K562 (cell line): ENCODE measurements around the gene SERTAD1. TPM values are rescaled to one million over a fixed set of nuclear protein-coding genes. Genes with fewer than 3 reads are reported as not detected.

Experiments
- ARID1B ChIP-seq: fragments of 450-650 bp; IDR thresholded peaks from 2 replicates; pipeline ENCODE4 v1.6.1; 2016; ENCODE audit warnings: antibody characterized with exemption, mild to moderate bottlenecking, inconsistent platforms
- BACH1 ChIP-seq: fragments of 200-800 bp; sonication (Bioruptor generic); IDR thresholded peaks from 2 replicates; pipeline ENCODE4 v1.6.1; 2016; ENCODE audit warnings: missing genetic modification characterization, missing compliant biosample characterization
- BRD4 ChIP-seq: fragments of 200-600 bp; sonication (generic); IDR thresholded peaks from 2 replicates; pipeline ENCODE4 v1.6.1; 2017; ENCODE audit warnings: inconsistent platforms
- CBFB ChIP-seq: sonication (generic); formaldehyde crosslinking; IDR thresholded peaks from 2 replicates; pipeline ENCODE4 v1.4.0; 2020; ENCODE audit warnings: mild to moderate bottlenecking, missing genetic modification reagents
- EWSR1 ChIP-seq: fragments of 450-650 bp; IDR thresholded peaks from 2 replicates; pipeline ENCODE4 v1.6.1; 2018; ENCODE audit warnings: borderline replicate concordance, mild to moderate bottlenecking, low read depth, moderate library complexity; ENCODE audit not compliant: partially characterized antibody
- HNRNPUL1 ChIP-seq: fragments of 200-400 bp; formaldehyde crosslinking; IDR thresholded peaks from 2 replicates; pipeline ENCODE4 v1.6.1; 2017; ENCODE audit warnings: low read length
- MECOM ChIP-seq: fragments of 250-450 bp; sonication (Bioruptor Pico); IDR thresholded peaks from 2 replicates; pipeline ENCODE4 v1.8.0; 2022; ENCODE audit warnings: inconsistent platforms
- PML ChIP-seq: IDR thresholded peaks from 2 replicates; pipeline ENCODE4 v1.6.1; 2012; ENCODE audit warnings: low read length, inconsistent platforms
- SAP30 ChIP-seq: fragments of 200-600 bp; sonication (generic); IDR thresholded peaks from 2 replicates; pipeline ENCODE4 v1.6.1; 2012; ENCODE audit warnings: borderline replicate concordance, low read depth, mild to moderate bottlenecking, moderate library complexity, low read length, control low read depth, inconsistent platforms; ENCODE audit not compliant: insufficient read depth, poor library complexity, severe bottlenecking
- ZBTB1 ChIP-seq: sonication (generic); formaldehyde crosslinking; IDR thresholded peaks from 2 replicates; pipeline ENCODE4 v1.8.1; 2023; ENCODE audit warnings: missing genetic modification reagents, low read depth, mild to moderate bottlenecking, borderline replicate concordance
- ZBTB17 ChIP-seq: fragments of 450-650 bp; formaldehyde crosslinking; IDR thresholded peaks from 2 replicates; pipeline ENCODE4 v1.4.0; 2020; ENCODE audit warnings: mild to moderate bottlenecking
- ZKSCAN1 ChIP-seq: fragments of 150-350 bp; IDR thresholded peaks from 2 replicates; pipeline ENCODE4 v1.6.1; 2016; ENCODE audit warnings: low read depth, low read length
- ZNF239 ChIP-seq: fragments of 250-450 bp; sonication (Bioruptor Pico); IDR thresholded peaks from 2 replicates; pipeline ENCODE4 v1.4.0; 2020; ENCODE audit warnings: mild to moderate bottlenecking
- polyA plus RNA-seq, 8 experiments: library from polyadenylated mRNA; depleted of rRNA in 4 of 8; stranded (reverse) in 5 of 8; unstranded in 3 of 8; fragments of >200 nt; fragmentation: Nextera tagmentation in 2 of 8; fragmentation: Illumina TruSeq in 1 of 8; extraction: Ambion mirVana in 2 of 8; extraction: Trizol in 1 of 8; gene quantifications; 2 replicates each; pipeline versions ENCODE4 v1.2.1 to v1.2.3, GENCODE V29; 2011 to 2014; ENCODE audit warnings: inconsistent platforms in 1 of 8, missing spikeins in 1 of 8
- total RNA-seq, 7 experiments: library from RNA; depleted of rRNA in 6 of 7; stranded (reverse); fragments of >200 nt in 6 of 7; fragmentation: Illumina TruSeq in 2 of 7; extraction: Trizol in 2 of 7; gene quantifications; 2 replicates each; pipeline versions ENCODE4 v1.2.1 to v1.2.3, GENCODE V29; 2011 to 2021; ENCODE audit warnings: low replicate concordance in 1 of 7
- TF ChIP-seq, protein P1 (sequence below): fragments of 250-450 bp; sonication (Bioruptor Pico); IDR thresholded peaks from 2 replicates; pipeline ENCODE4 v1.8.0; 2021; ENCODE audit warnings: borderline replicate concordance, mild to moderate bottlenecking, moderate library complexity; ENCODE audit not compliant: poor library complexity, severe bottlenecking
- TF ChIP-seq, protein P2 (sequence below): sonication (generic); formaldehyde crosslinking; IDR thresholded peaks from 2 replicates; pipeline ENCODE4 v1.8.0; 2022; ENCODE audit warnings: mild to moderate bottlenecking, missing genetic modification reagents
- TF ChIP-seq, protein P3 (sequence below): fragments of 250-450 bp; sonication (Bioruptor Pico); IDR thresholded peaks from 2 replicates; pipeline ENCODE4 v1.8.0; 2022; ENCODE audit warnings: moderate library complexity, mild to moderate bottlenecking, inconsistent platforms
- TF ChIP-seq, protein P4 (sequence below): fragments of 450-650 bp; IDR thresholded peaks from 2 replicates; pipeline ENCODE4 v1.6.1; 2018; ENCODE audit not compliant: partially characterized antibody
- TF ChIP-seq, protein P5 (sequence below), 3 experiments: fragments of 200-800 bp in 1 of 3; fragments of 250-450 bp in 1 of 3; fragments of 450-650 bp in 1 of 3; sonication (Bioruptor Pico) in 1 of 3; sonication (Bioruptor generic) in 1 of 3; formaldehyde crosslinking in 1 of 3; IDR thresholded peaks; 2 replicates each; pipeline versions ENCODE4 v1.6.1 to v1.8.0; 2016 to 2022; ENCODE audit warnings: mild to moderate bottlenecking in 2 of 3, missing genetic modification characterization in 2 of 3, missing compliant biosample characterization in 1 of 3, moderate library complexity in 1 of 3

The SERTAD1 gene
- total and polyA plus RNA-seq, 9 of the 15 experiments (the other 6 are each of a cell fraction or from before 2014, with no cell fraction given) = 0.15 to 8.7 (median 4.9) TPM

DNA sequence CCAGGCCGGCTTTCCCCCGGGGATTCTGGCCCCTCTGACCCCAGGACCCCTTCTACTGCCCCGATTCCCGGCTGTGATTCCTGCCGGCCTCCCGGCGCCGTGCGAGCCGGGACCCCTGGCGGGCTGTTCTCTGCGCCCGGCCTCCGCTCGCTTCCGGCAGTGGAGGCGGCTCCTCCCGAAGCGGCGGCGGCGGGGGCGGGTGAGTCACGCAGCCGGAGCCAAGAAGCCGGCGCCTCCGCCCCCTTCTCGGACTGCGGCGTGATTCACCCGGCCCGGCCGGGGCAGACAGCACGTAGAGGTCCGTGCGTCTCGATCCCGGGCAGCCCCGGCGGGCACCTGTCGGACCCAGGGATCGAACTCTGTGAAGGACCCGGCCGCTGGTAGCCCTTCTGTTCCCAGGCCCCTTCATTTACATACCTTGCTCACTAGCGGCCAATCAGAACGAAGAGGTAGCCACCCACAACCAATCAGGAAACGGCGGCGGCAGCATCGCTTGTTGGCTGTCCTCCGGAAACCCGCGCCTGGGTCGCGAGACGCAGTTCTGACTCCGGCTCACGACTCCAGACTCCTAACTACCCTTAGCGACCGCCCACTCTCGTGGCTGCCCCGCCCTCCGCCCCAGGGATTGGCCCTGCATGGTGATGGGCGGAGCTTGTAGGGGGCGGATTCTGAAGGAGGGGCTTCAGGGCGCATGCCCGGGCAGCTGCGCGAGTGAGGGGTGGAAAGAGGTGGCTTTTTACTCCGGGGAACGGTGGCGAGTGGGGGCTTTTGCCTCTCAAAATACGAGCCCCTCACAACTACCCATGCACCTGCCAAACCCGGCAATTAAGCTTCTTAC, at the start of gene SERTAD1 (continued):
- TF ChIP-seq, protein P1, sequence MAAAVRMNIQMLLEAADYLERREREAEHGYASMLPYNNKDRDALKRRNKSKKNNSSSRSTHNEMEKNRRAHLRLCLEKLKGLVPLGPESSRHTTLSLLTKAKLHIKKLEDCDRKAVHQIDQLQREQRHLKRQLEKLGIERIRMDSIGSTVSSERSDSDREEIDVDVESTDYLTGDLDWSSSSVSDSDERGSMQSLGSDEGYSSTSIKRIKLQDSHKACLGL = no peak
- TF ChIP-seq ZBTB1 (CRISPR knock-in tag) (no peak), CBFB (CRISPR knock-in tag) (no peak), BACH1 (no peak), ZBTB17 (peak; percentile 80; the same call in 1 of the 2 replicates), ZKSCAN1 (no peak), PML (peak; percentile 71; the same call in 1 of the 2 replicates), ZNF239 (no peak), BRD4 (no peak), SAP30 (no peak), ARID1B (peak; percentile 54; the same call in 1 of the 2 replicates), HNRNPUL1 (no peak), EWSR1 (no peak), MECOM (CRISPR knock-in tag) (no peak)
- TF ChIP-seq, protein P2, sequence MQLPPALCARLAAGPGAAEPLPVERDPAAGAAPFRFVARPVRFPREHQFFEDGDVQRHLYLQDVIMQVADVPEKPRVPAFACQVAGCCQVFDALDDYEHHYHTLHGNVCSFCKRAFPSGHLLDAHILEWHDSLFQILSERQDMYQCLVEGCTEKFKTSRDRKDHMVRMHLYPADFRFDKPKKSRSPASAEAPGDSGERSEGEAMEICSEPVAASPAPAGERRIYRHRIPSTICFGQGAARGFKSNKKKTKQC = no peak; the same call in 1 of the 2 replicates
- TF ChIP-seq, protein P3, sequence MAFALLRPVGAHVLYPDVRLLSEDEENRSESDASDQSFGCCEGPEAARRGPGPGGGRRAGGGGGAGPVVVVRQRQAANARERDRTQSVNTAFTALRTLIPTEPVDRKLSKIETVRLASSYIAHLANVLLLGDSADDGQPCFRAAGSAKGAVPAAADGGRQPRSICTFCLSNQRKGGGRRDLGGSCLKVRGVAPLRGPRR = no peak
- TF ChIP-seq, protein P4, sequence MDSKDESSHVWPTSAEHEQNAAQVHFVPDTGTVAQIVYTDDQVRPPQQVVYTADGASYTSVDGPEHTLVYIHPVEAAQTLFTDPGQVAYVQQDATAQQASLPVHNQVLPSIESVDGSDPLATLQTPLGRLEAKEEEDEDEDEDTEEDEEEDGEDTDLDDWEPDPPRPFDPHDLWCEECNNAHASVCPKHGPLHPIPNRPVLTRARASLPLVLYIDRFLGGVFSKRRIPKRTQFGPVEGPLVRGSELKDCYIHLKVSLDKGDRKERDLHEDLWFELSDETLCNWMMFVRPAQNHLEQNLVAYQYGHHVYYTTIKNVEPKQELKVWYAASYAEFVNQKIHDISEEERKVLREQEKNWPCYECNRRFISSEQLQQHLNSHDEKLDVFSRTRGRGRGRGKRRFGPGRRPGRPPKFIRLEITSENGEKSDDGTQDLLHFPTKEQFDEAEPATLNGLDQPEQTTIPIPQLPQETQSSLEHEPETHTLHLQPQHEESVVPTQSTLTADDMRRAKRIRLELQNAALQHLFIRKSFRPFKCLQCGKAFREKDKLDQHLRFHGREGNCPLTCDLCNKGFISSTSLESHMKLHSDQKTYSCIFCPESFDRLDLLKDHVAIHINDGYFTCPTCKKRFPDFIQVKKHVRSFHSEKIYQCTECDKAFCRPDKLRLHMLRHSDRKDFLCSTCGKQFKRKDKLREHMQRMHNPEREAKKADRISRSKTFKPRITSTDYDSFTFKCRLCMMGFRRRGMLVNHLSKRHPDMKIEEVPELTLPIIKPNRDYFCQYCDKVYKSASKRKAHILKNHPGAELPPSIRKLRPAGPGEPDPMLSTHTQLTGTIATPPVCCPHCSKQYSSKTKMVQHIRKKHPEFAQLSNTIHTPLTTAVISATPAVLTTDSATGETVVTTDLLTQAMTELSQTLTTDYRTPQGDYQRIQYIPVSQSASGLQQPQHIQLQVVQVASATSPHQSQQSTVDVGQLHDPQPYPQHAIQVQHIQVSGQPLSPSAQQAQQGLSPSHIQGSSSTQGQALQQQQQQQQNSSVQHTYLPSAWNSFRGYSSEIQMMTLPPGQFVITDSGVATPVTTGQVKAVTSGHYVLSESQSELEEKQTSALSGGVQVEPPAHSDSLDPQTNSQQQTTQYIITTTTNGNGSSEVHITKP = peak; percentile 5
- TF ChIP-seq, protein P5, sequence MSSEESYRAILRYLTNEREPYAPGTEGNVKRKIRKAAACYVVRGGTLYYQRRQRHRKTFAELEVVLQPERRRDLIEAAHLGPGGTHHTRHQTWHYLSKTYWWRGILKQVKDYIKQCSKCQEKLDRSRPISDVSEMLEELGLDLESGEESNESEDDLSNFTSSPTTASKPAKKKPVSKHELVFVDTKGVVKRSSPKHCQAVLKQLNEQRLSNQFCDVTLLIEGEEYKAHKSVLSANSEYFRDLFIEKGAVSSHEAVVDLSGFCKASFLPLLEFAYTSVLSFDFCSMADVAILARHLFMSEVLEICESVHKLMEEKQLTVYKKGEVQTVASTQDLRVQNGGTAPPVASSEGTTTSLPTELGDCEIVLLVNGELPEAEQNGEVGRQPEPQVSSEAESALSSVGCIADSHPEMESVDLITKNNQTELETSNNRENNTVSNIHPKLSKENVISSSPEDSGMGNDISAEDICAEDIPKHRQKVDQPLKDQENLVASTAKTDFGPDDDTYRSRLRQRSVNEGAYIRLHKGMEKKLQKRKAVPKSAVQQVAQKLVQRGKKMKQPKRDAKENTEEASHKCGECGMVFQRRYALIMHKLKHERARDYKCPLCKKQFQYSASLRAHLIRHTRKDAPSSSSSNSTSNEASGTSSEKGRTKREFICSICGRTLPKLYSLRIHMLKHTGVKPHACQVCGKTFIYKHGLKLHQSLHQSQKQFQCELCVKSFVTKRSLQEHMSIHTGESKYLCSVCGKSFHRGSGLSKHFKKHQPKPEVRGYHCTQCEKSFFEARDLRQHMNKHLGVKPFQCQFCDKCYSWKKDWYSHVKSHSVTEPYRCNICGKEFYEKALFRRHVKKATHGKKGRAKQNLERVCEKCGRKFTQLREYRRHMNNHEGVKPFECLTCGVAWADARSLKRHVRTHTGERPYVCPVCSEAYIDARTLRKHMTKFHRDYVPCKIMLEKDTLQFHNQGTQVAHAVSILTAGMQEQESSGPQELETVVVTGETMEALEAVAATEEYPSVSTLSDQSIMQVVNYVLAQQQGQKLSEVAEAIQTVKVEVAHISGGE (CRISPR knock-in tag; IDR thresholded peaks at IDR 0.05) = peak in 1 of 3 experiments; percentile 70; a peak in 1 of 6 replicates
